ENCODE results near the gene CHRNB1.
A peak's percentile ranks its signal among the peaks of the same experiment; 100 is the strongest.

CHRNB1 gene

GRCh38 chr17:7438656-7439460 lies 6.0 kb upstream of the CHRNB1 start:
- DNase-seq = no peak

GRCh38 chr17:7439462-7440112 lies 5.3 kb upstream of the CHRNB1 start, which contains the start of gene FGF11:
Gene FGF11, plus strand, starts transcription at chr17:7439512. Its CDS starts 109 bp downstream, at chr17:7439621.
- DNase-seq = no peak

- peak; percentile 9 for DNase-seq
Observed at GRCh38 chr17:7440113-7440833, 4.6 kb upstream of the CHRNB1 start.

GRCh38 chr17:7440834-7441195 lies 4.0 kb upstream of the CHRNB1 start:
- DNase-seq = no peak

- DNase-seq = no peak
Observed at GRCh38 chr17:7441266-7441665, 3.6 kb upstream of the CHRNB1 start.

GRCh38 chr17:7442142-7442541 lies 2.7 kb upstream of the CHRNB1 start:
- no peak for DNase-seq

GRCh38 chr17:7443499-7444485 lies 1.1 kb upstream of the CHRNB1 start:
- no peak for DNase-seq

GRCh38 chr17:7445619-7445968 lies 733 bp downstream of the CHRNB1 start:
- no peak for DNase-seq

GRCh38 chr17:7448461-7448860 lies 3.6 kb downstream of the CHRNB1 start:
- DNase-seq = no peak

- DNase-seq = no peak
Observed at GRCh38 chr17:7459961-7460545, 15.2 kb downstream of the CHRNB1 start.

- no peak for DNase-seq
Observed at GRCh38 chr17:7460850-7461660, 16.2 kb downstream of the CHRNB1 start.

- no peak for DNase-seq
Observed at GRCh38 chr17:7462474-7463371, 17.9 kb downstream of the CHRNB1 start.

- no peak for DNase-seq
Observed at GRCh38 chr17:7463372-7463846, 18.5 kb downstream of the CHRNB1 start.

GRCh38 chr17:7464081-7464480 lies 19.2 kb downstream of the CHRNB1 start:
- DNase-seq = no peak

GRCh38 chr17:7465597-7466275 lies 20.9 kb downstream of the CHRNB1 start:
- DNase-seq = no peak

GRCh38 chr17:7466318-7466638 lies 21.4 kb downstream of the CHRNB1 start:
- DNase-seq = no peak

- no peak for DNase-seq
Observed at GRCh38 chr17:7466639-7467341, 21.9 kb downstream of the CHRNB1 start.

- DNase-seq = no peak
Observed at GRCh38 chr17:7467498-7467897, 22.6 kb downstream of the CHRNB1 start.

GRCh38 chr17:7468290-7468689 lies 23.4 kb downstream of the CHRNB1 start:
- no peak for DNase-seq

Data from stimulated activated naive CD4-positive, alpha-beta T cell treated with Interleukin-2 at 50 U/mL for 16 hours (primary cell).